HEK293T (cell line): ENCODE data around the gene ANXA9.

Experiments
- FOXM1 ChIP-seq: fragments of 450-650 bp; IDR thresholded peaks from 2 replicates; pipeline ENCODE4 v1.6.1; 2017; ENCODE audit warnings: mild to moderate bottlenecking, borderline replicate concordance
- LEF1 ChIP-seq: fragments of 450-650 bp; IDR thresholded peaks from 2 replicates; pipeline ENCODE4 v1.6.1; 2017; ENCODE audit warnings: mild to moderate bottlenecking, borderline replicate concordance
- SP1 ChIP-seq: fragments of 450-650 bp; IDR thresholded peaks from 2 replicates; pipeline ENCODE4 v1.6.1; 2017

- TF ChIP-seq LEF1 (no peak), SP1 (no peak), FOXM1 (no peak)
Measured at GRCh38 chr1:150994248-150994647, 12.2 kb downstream of the ANXA9 start.
